Osteoblast (primary cell): ENCODE results near the gene RASL11B. TPM values are rescaled to one million over a fixed set of nuclear protein-coding genes. Genes with fewer than 3 reads are reported as not detected.

ENCODE experiments used
- DNase-seq: peaks from one replicate; pipeline ENCODE4 v3.0.0; 2011; ENCODE audit warnings: low spot score, mixed read lengths; ENCODE audit not compliant: insufficient read length; ENCODE audit errors: missing footprints
- H2AFZ ChIP-seq: 2 replicates; pipeline ENCODE4 v1.6.0; 2011; ENCODE audit warnings: mild to moderate bottlenecking, low read length
- H3K27ac ChIP-seq: 2 replicates; pipeline ENCODE4 v1.5.1; 2011; ENCODE audit warnings: mild to moderate bottlenecking, low read depth, low read length, moderate library complexity
- H3K27me3 ChIP-seq: 2 replicates; pipeline ENCODE4 v1.6.0; 2012; ENCODE audit warnings: mild to moderate bottlenecking, control low read depth, inconsistent platforms, low read length, moderate library complexity; ENCODE audit not compliant: insufficient read depth
- H3K36me3 ChIP-seq: 2 replicates; pipeline ENCODE4 v1.5.1; 2011; ENCODE audit warnings: mild to moderate bottlenecking, low read length, control low read depth, moderate library complexity; ENCODE audit not compliant: insufficient read depth
- H3K4me1 ChIP-seq: 2 replicates; pipeline ENCODE4 v1.5.1; 2011; ENCODE audit warnings: mild to moderate bottlenecking, low read length, control low read depth, moderate library complexity; ENCODE audit not compliant: insufficient read depth
- H3K4me2 ChIP-seq: 2 replicates; pipeline ENCODE4 v1.6.0; 2011; ENCODE audit warnings: mild to moderate bottlenecking, low read length; ENCODE audit not compliant: insufficient read depth
- H3K4me3 ChIP-seq: fragments of 200-600 bp; sonication (generic); 3 replicates; pipeline ENCODE4 v1.5.1; 2012; ENCODE audit warnings: mild to moderate bottlenecking, low read length, inconsistent platforms; ENCODE audit not compliant: insufficient read depth
- H3K79me2 ChIP-seq: 2 replicates; pipeline ENCODE4 v1.6.0; 2012; ENCODE audit warnings: mild to moderate bottlenecking, low read length, control low read depth, inconsistent platforms; ENCODE audit not compliant: insufficient read depth
- H3K9me3 ChIP-seq: 2 replicates; pipeline ENCODE4 v1.5.1; 2011; ENCODE audit warnings: low read depth, low read length, control low read depth
- H4K20me1 ChIP-seq: 2 replicates; pipeline ENCODE4 v1.6.0; 2012; ENCODE audit warnings: mild to moderate bottlenecking, low read length, control low read depth; ENCODE audit not compliant: insufficient read depth
- CTCF ChIP-seq: IDR thresholded peaks from 2 replicates; pipeline ENCODE4 v1.5.1; 2011; ENCODE audit warnings: mild to moderate bottlenecking, low read depth, low read length, moderate library complexity; ENCODE audit errors: extremely low read depth
- total RNA-seq: library from RNA; depleted of rRNA; stranded (reverse); fragments of >200 nt; gene quantifications from 2 replicates; pipeline ENCODE4 v1.2.3, GENCODE V29; 2012

RASL11B gene
- total RNA-seq, 1 donor: under 0.01 TPM

- Histone ChIP-seq H3K27ac (no peak overlapping the region), H3K4me3 (no peak overlapping the region), H4K20me1 (no peaks in the 10 kb centered on the region), H3K4me2 (no peak overlapping the region), H3K36me3 (no peaks in the 10 kb centered on the region), H3K9me3 (no peaks in the 10 kb centered on the region), H3K4me1 (peaks cover 4% of the 10 kb centered on the region), H3K27me3 (no peaks in the 10 kb centered on the region), H2AFZ (no peak overlapping the region), H3K79me2 (no peaks in the 10 kb centered on the region)
- no peak for DNase-seq
- no peak for TF ChIP-seq CTCF
These were observed 30.8 kb downstream of the RASL11B start for GRCh38 chr4:52892880-52893279.

GRCh38 chr4:52894443-52894842 lies 32.3 kb downstream of the RASL11B start:
- DNase-seq: no peak
- Histone ChIP-seq H3K79me2 (no peaks in the 10 kb centered on the region), H3K9me3 (no peaks in the 10 kb centered on the region), H3K4me2 (no peak overlapping the region), H4K20me1 (no peaks in the 10 kb centered on the region), H3K36me3 (no peaks in the 10 kb centered on the region), H3K4me3 (no peak overlapping the region), H3K4me1 (peaks cover 4% of the 10 kb centered on the region), H3K27ac (no peak overlapping the region), H3K27me3 (no peaks in the 10 kb centered on the region), H2AFZ (no peak overlapping the region)
- no peak for TF ChIP-seq CTCF

GRCh38 chr4:52903273-52903672 lies 41.2 kb downstream of the RASL11B start:
- no peak overlapping the region for H3K4me3 ChIP-seq
- H2AFZ ChIP-seq: no peak overlapping the region
- peaks cover 13% of the 10 kb centered on the region for H3K4me1 ChIP-seq
- no peaks in the 10 kb centered on the region for H3K9me3 ChIP-seq
- no peaks in the 10 kb centered on the region for H3K79me2 ChIP-seq
- H3K36me3 ChIP-seq: no peaks in the 10 kb centered on the region
- peaks cover 6% of the 10 kb centered on the region for H4K20me1 ChIP-seq
- no peak overlapping the region for H3K4me2 ChIP-seq
- DNase-seq: no peak
- TF ChIP-seq CTCF: no peak
- no peaks in the 10 kb centered on the region for H3K27me3 ChIP-seq
- H3K27ac ChIP-seq: no peak overlapping the region

- peaks cover 14% of the 10 kb centered on the region for H3K4me1 ChIP-seq
- TF ChIP-seq CTCF: no peak
- H3K79me2 ChIP-seq: no peaks in the 10 kb centered on the region
- peak overlapping the region; percentile 42 for H3K27ac ChIP-seq
- no peaks in the 10 kb centered on the region for H3K36me3 ChIP-seq
- no peak overlapping the region for H3K4me2 ChIP-seq
- peaks cover 6% of the 10 kb centered on the region for H4K20me1 ChIP-seq
- H3K27me3 ChIP-seq: no peaks in the 10 kb centered on the region
- DNase-seq: peak; percentile 94
- H3K4me3 ChIP-seq: no peak overlapping the region
- no peaks in the 10 kb centered on the region for H3K9me3 ChIP-seq
- H2AFZ ChIP-seq: no peak overlapping the region
These were observed 42.3 kb downstream of the RASL11B start for GRCh38 chr4:52904421-52904820.
